Heart left ventricle (tissue), 13 donors: ENCODE results near the gene TMEM252.

Source experiments
- POLR2A ChIP-seq, 2 donors: fragments of 450-650 bp; IDR thresholded peaks; one replicate each; pipeline ENCODE4 v1.6.1; 2017; ENCODE audit warnings: antibody characterized with exemption in 2 of 2, mild to moderate bottlenecking in 2 of 2, moderate library complexity in 2 of 2
- TF ChIP-seq, protein P1 (sequence below), 12 donors: fragments of 200-600 bp; sonication (generic) in 4 of 12; IDR thresholded peaks; one replicate each; pipeline versions ENCODE4 v1.5.0 to v1.8.0; 2018 to 2022; ENCODE audit warnings: antibody characterized with exemption in 12 of 12, mild to moderate bottlenecking in 5 of 12
- donor health status: ischemic (EF 13 %, LVEDD 7.1; RV severe dilation, severe dysfunction).
- donor health status: DM: no; HTN: yes; CAD: no.
- donor health status: DM: no; HTN: no; CAD: no.
- donor health status: ischemic (EF 25% LVEDD 6.9; RV normal size, moderate dysfunction).
- donor health status: ischemic (EF 25% LVEDD 5.7; RV mildly dilated, moderate dysfunction).
- donor health status: ischemic (EF 35%, LVEDD 5.7; RV mildly dilated, moderate dysfunction).
- donor health status: nonischemic (EF 11% LVEDD 7.7; RV severe dilation, severe dysfunction).
- donor health status: DM: yes; HTN: yes; CAD: no.
- donor health status: PGD.
- donor health status: ischemic (EF 29% LVEDD 5.4; RV normal size, mild dysfunction).
- donor health status: nonischemic (EF 23%, LVEDD 6.1; RV moderate dilation, normal function).

DNA sequence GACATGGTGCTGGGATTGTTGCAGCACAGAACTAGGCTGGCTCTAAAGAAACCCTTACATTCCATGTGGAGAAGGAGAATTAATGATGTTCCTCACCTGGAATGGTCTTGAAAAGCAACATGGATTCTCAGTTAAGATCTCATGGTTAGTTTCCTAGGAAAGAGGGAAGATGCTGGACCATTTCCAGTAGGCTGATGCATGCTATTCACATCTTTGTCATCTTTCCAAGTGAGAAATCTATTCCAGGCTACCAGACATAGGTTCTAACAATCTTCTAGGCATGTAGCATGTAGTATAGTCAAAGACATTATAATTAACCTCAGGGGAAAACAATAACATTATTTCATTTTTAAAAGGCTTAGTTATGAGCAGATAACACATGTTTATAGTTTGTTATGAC is 44.3 kb downstream of the TMEM252 start:
- TF ChIP-seq, protein P1, sequence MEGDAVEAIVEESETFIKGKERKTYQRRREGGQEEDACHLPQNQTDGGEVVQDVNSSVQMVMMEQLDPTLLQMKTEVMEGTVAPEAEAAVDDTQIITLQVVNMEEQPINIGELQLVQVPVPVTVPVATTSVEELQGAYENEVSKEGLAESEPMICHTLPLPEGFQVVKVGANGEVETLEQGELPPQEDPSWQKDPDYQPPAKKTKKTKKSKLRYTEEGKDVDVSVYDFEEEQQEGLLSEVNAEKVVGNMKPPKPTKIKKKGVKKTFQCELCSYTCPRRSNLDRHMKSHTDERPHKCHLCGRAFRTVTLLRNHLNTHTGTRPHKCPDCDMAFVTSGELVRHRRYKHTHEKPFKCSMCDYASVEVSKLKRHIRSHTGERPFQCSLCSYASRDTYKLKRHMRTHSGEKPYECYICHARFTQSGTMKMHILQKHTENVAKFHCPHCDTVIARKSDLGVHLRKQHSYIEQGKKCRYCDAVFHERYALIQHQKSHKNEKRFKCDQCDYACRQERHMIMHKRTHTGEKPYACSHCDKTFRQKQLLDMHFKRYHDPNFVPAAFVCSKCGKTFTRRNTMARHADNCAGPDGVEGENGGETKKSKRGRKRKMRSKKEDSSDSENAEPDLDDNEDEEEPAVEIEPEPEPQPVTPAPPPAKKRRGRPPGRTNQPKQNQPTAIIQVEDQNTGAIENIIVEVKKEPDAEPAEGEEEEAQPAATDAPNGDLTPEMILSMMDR (IDR thresholded peaks at IDR 0.05): no peak
- no peak for TF ChIP-seq POLR2A (IDR thresholded peaks at IDR 0.05)
